Epidermal melanocyte (primary cell): ENCODE data around the gene ELOB.

Experiments
- DNase-seq: peaks from one replicate; pipeline ENCODE4 v3.0.0; 2011; ENCODE audit warnings: low spot score; ENCODE audit not compliant: insufficient read length

ELOB gene

DNA sequence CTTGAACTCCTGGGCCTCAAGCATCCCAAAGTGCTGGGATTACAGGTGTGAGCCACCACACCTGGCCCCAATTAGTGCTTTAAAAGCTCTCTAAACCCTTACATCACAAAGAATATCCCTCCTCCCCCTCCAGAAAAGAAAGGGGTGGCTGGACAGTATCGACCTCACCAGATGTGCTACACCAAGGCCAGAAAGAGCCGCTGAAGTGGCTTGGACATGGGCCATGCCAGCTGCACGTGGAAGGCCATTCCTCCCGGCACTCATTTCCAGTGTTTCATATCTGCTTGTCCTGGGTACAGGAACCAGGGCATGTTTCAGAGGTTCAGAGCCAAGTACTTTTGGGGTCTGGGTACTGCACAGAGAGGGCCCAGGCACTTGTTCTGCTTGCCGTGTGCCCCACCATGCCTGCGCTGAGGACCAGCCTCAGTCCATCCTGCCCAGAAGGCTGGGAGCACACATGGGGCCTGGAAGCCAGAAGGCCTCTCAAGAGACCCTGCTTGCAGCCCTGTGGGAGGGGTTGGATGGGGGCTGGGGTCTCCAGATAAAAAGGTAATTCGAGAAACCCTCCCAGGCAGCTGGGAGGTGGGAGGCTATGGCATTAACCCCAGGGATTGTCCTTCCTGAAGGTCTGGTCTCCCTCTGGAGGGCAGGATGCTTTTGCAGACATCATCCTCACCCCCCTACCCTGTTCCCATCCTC, 28.2 kb downstream of the ELOB start:
- DNase-seq, result no peak

DNA sequence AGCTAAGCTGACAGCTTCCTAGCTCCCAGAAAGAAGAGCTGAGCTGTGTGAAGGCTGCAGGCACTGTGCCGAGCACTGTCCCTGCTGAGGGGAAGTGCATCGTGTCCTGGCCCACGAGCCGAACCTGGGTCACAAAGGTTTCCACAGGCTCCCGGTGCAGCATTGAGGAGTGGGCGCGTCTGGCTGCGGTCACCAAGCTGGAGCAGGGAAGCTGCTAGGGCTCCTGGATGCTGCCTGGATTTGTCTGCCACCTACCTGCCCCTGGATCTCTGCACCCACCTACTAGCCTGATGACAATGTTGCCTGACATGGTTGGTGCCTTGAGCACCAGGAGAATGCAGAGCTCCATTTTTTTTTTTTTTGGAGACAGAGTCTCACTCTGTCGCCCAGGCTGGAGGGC, 31.1 kb downstream of the ELOB start:
- DNase-seq, result no peak

DNA sequence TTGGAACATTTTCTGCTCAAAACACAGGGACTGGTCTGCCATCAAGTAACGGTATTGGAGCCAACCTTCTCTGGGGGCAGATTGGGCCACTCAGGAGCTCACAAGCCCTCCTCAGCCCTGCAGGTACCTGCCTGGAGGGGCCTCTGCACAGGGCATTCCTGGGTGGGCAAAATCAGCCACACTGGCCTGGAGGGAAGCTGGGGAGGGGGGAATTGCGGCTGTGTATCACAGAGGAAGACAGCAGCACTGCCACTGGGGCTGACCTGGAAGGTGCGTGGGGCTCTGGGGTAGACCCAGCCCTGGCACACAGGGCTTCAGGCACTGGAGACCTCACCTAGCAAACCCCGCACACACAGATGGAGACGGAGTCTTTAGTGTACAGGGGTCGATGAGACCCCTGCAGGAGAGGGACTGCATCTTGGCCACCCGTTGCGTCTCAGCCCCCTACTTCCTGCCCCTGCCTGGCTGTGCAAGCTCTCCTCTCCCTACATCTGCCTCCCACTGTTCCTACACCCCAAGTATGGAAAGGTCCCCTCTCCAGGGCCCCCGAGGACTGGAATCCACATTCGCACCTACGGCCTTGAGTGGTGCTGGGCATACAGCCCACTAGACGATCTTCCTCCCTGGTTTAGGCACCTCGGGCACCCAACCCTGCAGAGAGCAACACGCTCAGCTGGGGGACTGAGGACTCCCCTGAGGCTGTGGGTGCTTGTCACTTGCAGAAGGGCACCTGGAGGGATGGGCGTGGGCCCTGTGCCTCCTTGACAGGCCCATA, 31.8 kb downstream of the ELOB start:
- no peak for DNase-seq

DNA sequence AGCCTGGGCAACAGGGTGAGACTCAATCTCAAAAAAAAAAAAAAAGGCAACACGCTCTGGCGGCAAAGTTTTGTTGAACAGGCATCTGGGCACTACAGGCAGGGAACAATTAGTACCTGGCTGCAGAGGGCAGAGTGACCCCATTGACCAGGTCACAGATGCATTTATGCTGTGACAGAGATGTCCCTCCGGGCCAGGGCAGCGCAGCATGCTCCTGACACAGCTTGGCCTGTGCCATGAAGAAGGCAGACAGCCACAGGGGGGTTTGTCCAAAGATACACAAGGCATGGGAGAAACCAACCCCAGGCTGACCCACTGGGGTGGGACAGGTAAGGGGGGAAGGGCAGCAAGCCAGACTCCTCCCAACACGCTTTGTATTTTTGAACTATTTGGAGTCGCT, 32.4 kb downstream of the ELOB start:
- DNase-seq, result no peak

DNA sequence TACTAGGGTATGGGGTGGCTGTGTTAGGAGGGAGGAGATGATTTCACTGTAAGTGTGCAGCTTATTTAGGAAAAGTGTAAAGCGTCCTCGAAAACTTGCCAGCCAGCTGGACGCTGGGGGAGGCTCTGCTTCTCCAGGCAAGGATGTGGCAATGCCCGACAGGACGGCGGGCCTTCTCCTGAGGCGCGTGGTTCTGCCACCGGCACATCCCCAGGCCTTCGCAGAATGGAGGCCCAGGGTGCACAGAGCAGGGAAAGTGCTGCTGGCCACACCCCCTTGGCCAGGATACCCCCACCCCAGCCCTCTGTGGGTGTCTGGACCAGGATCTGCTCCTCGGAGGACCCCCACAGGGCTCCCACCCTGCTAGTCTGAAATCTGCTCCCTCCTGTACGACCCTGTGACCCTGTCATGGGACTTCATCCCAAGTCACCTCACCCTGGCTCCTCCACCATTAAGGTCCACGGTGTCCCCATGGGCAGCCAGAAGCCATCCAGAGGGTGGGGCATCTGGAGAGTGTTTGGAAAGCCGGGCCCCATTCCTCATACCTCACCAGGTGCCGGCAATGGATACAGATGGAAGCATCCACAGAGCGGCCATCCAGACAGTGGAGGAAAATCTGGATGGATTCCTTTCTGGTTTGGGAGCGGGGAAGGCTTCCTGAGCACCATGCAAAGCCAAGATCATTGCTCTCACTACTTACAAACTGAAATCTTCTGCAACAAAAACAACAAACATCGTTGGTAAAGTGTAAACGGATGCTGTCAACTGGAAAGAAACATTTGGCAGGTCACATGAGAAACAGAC, 33.9 kb downstream of the ELOB start:
- DNase-seq, result no peak

DNA sequence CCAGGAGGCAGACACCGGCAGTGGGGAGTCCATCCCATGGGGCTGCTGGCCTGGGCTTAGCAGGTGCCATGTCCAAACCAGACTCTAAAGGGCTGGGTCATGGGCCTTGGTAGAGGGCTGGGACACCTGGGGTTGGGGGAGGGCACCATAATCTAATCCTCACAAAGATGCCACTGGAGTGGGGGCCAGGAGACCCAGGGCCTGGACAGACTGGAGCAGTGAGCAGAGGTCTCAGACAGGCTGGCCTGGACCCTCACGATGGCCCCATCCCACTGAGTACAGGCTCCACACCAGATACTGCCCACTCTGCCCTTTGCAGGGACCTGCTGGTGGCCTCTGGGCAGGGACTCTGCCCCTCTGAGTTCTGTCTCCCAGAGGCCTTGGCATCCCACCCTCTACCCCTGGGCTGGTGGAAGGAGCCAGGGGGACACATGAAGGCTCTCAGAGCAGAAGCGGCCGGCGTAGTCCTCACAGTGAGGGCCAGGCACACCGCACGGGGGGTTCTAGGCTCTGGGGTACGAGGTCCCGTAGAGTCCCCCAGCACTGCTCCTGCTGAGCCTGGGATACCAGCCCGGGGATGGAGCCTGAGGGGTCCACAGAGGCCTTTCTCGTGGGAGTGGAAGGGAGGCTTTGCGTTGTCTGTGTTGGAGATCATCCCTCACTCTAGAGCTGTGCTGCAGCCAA, 34.6 kb downstream of the ELOB start:
- no peak for DNase-seq

DNA sequence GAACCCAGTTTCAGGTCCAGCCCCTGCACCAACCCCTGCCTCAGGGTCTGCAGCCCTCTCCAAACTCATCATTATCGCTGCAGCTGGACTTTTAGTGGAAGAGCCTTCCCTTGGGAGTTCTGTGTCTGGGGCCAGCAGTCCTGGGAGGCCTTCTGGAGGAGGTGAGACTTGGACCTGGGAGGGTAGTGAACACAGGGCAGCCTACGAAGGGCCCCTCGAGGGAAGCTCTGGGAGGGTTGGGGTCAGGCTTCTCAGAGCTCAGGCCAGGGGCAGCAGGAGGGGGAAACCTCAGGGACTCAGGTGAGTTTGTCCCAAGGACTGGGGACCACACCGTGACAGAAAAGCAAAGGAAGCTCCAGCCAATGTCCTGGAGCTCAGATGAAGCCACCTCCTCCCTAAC, 35.9 kb downstream of the ELOB start:
- no peak for DNase-seq

DNA sequence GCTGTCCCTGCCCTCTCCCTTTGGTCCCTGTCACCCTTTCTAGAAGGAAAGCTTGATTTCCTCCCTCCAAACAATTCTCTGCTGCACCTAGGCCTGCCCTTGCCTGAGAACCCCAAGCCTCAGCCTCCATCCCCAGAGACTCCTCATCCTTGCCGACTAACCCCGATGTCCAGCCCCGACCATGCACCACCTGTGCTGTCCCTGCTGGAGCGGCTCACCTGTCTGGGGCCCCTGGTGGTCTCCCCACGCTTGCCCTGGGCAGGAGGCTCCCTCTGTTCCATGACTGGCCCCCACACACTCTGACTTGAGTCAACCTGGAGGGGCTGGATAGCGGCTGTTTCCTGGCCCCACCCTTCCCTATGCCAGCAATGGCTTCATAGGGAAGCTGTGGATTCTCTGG, 36.6 kb downstream of the ELOB start:
- no peak for DNase-seq

DNA sequence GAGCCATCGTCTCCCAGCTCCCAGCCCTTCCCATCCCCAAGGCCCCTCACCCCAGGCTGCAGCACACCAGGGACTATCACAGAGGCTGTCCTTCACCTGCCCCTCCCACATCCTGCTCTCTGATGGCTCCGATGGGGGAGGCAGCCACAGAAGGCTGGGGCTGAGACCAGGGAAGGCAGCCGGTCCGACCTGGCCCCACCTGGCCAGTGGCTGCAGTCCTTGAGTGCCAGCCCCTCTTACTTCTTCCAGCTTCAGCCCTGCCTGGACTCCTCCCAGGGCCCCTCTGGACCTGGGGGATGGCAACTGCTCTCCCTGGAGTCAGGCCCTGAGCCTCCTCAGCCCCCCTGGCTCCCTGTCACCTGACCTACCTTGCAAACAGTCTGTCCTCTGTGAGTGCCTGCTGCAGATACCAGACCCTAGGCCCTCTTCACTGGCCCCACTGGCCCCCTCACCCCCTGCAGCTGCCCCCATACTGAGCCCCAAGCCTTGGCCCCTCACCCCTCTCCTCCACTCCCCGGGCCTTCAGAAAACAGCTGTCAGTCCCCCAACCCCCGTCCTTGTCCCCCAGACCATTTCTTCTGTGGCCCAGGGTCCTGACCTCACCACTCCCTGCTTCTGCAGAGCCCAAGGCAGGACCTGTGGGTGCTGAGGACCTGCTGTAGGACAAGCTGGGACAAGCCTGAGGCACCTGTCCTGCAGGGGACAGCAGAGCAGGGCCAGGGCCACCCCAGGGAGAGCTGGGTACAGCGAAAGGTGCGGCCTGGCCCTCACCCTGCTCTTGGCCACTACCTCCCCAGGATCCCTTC, 37.3 kb downstream of the ELOB start:
- no peak for DNase-seq

DNA sequence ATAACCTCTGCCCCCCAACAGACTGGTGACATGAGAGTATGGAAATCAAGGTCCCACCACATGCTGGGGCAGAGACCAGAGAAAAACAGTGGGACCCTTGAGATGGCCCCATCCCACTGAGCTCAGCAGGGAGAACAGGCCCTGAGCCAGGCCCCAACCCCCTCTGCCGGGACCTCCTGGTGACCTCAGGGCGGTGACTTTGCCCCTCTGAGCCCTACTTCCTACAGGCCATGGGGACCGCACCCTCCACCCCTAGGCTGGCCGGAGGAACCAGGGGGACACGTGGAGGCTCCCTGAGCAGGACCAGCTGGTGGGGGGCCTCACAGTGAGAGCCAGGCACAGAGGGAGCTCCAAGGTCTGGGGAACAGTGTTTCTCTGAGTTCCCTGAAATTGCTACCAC, 38.5 kb downstream of the ELOB start:
- no peak for DNase-seq

DNA sequence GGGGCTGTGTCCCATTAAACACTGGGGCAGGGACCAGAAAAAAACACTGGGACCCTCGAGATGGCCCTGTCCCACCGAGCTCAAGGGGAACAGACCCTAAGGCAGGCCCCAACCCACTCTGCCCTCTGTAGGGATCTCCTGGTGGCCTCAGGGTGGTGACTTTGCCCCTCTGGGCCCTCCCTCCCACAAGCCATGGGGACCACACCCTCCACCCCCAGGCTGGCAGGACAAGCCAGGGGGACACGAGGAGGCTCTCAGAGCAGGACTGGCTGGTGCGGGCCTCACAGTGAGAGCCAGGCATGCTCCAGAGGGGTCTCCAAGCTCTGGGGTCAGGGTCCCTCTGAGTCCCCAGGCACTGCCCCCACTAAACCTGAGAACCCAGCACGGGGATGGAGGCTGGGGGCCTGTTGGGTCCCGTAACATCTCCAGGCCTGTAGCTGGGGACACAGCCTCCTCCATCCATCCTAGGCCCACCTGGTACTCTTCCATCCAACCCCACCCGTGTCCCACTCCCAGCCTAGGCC, 39.1 kb downstream of the ELOB start:
- DNase-seq, result no peak

DNA sequence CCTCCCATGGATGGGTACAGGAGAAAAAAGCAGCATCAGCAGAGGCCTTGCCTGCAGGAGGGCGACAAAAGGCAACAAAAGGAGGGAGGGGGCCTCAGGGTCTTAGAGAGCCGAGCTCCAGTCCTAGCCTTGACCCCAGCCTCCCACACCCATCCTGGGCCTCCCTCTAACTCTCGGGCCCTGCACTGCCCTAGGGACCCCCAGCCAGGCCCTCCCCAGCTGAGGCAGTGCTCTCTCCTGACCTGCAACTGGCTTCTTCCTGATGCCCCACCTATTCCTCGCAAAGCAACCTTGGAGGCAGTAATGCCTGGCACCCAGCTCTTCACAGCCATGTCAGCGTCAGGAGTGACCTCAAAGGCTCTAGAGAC, 39.9 kb downstream of the ELOB start:
- no peak for DNase-seq

DNA sequence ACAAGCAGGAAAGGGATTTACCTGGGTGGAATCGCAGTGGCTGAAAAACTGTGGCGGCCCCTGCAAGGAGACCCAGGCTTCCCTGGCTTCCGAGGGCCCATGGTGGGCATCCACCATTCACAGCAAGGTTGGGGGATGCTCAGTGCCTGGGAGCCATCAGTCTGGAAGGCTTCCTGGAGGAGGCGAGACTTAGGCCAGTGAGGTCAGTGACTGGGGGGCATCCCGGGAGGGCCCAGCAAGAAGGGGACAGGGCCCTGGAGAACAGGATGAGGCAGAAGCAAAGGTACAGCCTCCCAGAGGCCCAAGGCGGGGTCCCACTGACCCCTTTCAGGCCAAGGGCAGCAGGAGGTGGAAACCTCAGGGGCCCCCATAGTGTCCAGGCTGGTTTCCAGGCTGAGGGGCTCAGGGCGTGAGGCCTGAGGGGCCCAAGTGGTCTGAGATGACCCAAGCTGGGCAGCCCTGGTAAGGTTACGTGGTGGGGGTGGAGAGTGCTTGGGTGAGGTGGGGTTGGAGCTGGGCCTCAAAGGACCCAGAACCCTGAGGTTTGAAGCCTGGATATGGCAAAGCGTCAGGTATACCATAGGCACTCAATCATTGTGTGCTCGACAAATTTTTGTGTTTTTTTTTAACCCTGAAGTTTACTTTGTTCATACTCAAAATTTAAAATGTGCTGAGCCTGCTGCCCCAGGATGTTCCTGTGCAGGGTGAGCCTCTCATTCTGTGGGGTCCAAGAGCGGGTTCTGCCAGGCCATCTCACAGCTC, 40.4 kb downstream of the ELOB start:
- DNase-seq, result no peak

DNA sequence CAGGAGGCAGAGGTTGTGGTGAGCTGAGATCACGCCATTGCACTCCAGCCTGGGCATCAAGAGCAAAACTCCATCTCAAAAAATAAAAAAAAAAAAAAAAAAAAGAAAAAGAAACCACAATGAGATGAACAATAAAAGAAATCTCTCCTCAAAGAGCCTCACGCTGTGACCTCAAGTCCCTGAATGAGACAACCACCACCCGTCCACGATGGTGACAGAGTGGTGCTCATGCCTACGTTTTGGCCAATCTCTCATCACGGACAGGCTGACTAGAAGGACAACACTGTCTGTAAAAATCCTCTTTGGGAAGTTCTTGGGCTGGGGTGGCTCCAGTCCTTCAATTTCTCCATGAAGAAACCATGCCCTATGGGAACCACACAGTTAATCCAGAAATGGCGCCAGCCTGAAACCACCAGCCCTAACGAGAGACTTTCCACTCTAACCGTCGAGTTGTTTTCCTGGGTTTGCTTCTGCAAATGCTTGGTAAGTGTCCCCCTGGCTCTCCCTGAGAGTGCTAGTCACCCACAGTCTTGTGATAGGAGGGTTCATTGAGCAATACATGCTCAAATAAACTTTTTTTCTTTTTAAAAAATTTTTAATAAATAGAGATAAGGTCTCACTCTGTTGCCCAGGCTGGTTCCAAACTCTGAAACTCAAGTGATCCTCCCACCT, 42.1 kb downstream of the ELOB start:
- no peak for DNase-seq

DNA sequence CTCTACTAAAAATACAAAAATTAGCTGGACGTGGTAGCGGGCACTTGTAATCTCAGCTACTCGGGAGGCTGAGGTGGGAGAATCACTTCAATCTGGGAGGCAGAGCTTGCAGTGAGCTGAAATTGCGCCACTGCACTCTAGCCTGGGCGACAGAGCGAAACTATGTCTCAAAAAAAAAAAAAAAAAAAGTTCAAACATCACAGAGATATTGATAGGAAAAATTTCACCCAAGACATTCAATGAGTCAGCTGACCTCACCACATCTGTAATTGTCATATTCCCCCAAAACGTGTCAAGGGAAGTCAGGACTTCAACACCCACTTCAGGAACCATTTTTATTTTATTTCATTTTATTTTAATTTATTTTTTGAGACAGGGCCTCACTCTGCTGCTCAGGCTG, 49.0 kb downstream of the ELOB start:
- no peak for DNase-seq

DNA sequence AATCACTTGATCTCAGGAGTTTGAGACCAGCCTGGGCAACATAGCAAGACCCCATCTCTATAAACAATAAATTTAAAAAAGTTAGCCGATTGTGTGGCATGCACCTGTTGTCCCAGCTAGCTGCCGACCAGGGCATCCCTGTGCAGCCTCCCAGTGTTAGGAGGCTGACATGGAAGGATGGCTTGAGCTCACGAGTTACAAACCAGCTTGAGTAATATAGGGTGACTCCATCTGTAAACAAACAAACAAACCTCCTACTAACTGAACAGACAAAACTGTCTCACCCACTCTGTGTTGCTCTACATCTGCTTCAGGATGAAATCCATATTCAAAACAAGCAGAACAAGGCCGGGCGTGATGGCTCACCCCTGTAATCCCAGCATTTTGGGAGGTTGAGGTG, 50.2 kb downstream of the ELOB start:
- DNase-seq, result no peak

DNA sequence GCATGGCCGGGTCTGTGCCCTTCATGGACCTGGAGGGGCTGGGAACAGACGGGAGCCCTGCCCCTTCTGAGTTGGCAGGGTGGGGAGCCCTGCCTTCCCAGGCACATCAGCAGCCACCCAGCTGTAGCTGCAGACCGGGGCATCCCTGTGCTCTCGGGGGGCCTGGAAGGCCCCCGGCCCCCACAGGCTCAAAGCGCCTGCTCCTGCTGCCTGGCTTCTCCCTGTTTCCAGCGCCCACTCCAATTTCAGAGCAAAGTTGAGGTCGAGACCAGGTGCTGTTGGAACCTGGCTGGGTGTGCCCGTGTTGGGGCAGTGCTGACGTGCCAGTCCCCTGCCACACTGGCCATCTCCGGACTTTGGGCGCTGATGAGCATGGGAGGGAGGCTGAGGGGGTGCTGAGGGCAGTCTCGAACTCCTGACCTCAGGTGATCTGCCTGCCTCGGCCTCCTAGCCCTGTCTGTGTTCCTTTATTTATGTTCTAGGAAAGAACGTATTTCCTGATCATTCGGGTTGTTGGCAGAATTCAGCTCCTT, 52.2 kb downstream of the ELOB start:
- no peak for DNase-seq

DNA sequence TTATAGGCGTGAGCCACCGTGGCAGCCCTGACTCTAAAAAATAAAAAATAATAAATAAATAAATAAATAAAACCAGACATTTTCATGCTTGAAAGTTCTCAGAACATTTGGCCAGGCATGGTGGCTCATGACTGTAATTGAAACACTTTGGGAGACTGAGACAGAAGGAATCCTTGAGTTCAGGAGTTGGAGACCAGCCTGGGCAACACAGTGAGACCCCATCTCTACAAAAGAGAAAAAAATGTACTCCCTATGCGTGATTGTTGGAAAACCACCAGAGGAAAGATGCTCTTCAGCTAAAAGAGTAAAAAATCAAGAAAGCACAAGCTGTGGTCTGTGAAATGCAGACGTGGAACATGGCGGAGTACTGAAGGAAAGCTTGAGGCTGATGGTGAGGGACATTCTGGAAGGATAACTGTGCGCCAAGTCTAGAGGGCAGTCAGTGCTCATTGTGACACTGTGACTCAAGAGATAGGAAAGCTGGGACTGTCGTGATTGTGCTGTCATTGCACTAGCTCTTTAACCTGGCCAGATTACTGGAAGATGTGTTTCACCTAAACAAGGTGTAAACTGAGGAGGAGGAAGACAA, 52.9 kb downstream of the ELOB start:
- DNase-seq, result no peak
